ENCODE measurements around the gene THAP10. TPM values are rescaled to one million over a fixed set of nuclear protein-coding genes. Genes with fewer than 3 reads are reported as not detected.

THAP10 gene
- total RNA-seq, 6 experiments from 2014 or later: 0.83 to 2.8 (median 1.4) TPM

- peaks cover 0 to 6% (median 0%) of the 10 kb centered on the region in 4 donors for H3K9me3 ChIP-seq
- intact Hi-C loops (cut with DNase I): no loop called here
- WGBS (ENCODE audit: insufficient coverage, low coverage, low lambda C conversion rate, missing lambda C conversion rate): 64% methylated on average over 1 of the region's 1 CpG
These were observed 18.7 kb upstream of the THAP10 start for GRCh38 chr15:70910958-70911357.

GRCh38 chr15:70907784-70908471, 15.7 kb upstream of the THAP10 start:
- Histone ChIP-seq H3K4me3 (no peak overlapping the region), H3K27ac (no peak overlapping the region), H3K4me1 (no peaks in the 10 kb centered on the region), H3K9me3 (peaks cover 0 to 6% (median 0%) of the 10 kb centered on the region in 4 donors), H3K27me3 (no peaks in the 10 kb centered on the region), H3K36me3 (no peaks in the 10 kb centered on the region)
- DNase-seq (no peak), ATAC-seq (no peak)
- intact Hi-C loops (cut with DNase I): no loop called here
- WGBS (ENCODE audit: insufficient coverage, low coverage, low lambda C conversion rate, missing lambda C conversion rate): 71% methylated on average over 5 of the region's 5 CpGs
- TF ChIP-seq, protein P1, sequence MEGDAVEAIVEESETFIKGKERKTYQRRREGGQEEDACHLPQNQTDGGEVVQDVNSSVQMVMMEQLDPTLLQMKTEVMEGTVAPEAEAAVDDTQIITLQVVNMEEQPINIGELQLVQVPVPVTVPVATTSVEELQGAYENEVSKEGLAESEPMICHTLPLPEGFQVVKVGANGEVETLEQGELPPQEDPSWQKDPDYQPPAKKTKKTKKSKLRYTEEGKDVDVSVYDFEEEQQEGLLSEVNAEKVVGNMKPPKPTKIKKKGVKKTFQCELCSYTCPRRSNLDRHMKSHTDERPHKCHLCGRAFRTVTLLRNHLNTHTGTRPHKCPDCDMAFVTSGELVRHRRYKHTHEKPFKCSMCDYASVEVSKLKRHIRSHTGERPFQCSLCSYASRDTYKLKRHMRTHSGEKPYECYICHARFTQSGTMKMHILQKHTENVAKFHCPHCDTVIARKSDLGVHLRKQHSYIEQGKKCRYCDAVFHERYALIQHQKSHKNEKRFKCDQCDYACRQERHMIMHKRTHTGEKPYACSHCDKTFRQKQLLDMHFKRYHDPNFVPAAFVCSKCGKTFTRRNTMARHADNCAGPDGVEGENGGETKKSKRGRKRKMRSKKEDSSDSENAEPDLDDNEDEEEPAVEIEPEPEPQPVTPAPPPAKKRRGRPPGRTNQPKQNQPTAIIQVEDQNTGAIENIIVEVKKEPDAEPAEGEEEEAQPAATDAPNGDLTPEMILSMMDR (IDR thresholded peaks at IDR 0.05): no peak
- no peak for TF ChIP-seq POLR2A (IDR thresholded peaks at IDR 0.05)

More at GRCh38 chr15:70910958-70911357, 18.7 kb upstream of the THAP10 start:
- no peaks in the 10 kb centered on the region for H3K36me3 ChIP-seq
- no peaks in the 10 kb centered on the region for H3K27me3 ChIP-seq
- DNase-seq (no peak), ATAC-seq (no peak)
- no peak for TF ChIP-seq POLR2A (IDR thresholded peaks at IDR 0.05)
- TF ChIP-seq, protein P1 (IDR thresholded peaks at IDR 0.05): no peak
- H3K4me1 ChIP-seq: no peaks in the 10 kb centered on the region
- no peak overlapping the region for H3K4me3 ChIP-seq
- no peak overlapping the region for H3K27ac ChIP-seq

GRCh38 chr15:70906842-70907241, 14.6 kb upstream of the THAP10 start:
- intact Hi-C loops (cut with DNase I): no loop called here
- Histone ChIP-seq H3K4me3 (no peak overlapping the region), H3K27me3 (no peaks in the 10 kb centered on the region), H3K27ac (no peak overlapping the region), H3K9me3 (peaks cover 0 to 6% (median 0%) of the 10 kb centered on the region in 4 donors), H3K36me3 (no peaks in the 10 kb centered on the region), H3K4me1 (no peaks in the 10 kb centered on the region)
- ATAC-seq (no peak), DNase-seq (no peak)
- TF ChIP-seq POLR2A (IDR thresholded peaks at IDR 0.05): no peak
- TF ChIP-seq, protein P1 (IDR thresholded peaks at IDR 0.05): no peak

DNA sequence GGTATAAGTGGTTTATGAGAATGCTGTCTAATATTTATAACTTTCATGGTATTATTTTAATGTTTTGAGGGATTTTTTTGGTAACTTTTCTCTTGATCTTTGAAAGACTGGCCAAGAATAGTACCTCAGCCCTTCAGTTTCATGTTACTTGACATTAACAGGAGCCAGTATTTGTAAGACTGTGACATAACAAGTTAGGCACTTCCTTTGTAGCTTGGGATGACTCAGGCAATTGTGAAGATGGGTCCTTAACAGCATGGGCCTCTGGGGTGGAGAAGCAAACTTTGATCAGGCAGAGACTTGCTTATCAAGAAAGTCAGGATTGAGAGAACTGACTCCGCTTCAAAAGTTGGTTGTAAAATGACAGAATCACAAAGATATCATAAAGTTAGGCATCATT, 9.9 kb upstream of the THAP10 start:
- DNase-seq (no peak), ATAC-seq (no peak)
- Histone ChIP-seq H3K36me3 (no peaks in the 10 kb centered on the region), H3K4me1 (no peaks in the 10 kb centered on the region), H3K27ac (no peak overlapping the region), H3K9me3 (no peaks in the 10 kb centered on the region), H3K27me3 (no peaks in the 10 kb centered on the region), H3K4me3 (no peak overlapping the region)
- intact Hi-C loops (cut with DNase I): no loop called here
- WGBS (ENCODE audit: insufficient coverage, low coverage, low lambda C conversion rate, missing lambda C conversion rate): 88% methylated on average over 1 of the region's 1 CpG
- no peak for TF ChIP-seq POLR2A (IDR thresholded peaks at IDR 0.05)
- TF ChIP-seq, protein P1 (IDR thresholded peaks at IDR 0.05): no peak
